Measurements from ENCODE around the gene SCYGR2. TPM values are rescaled to one million over a fixed set of nuclear protein-coding genes. Genes with fewer than 3 reads are reported as not detected.

SCYGR2 gene
- total and polyA plus RNA-seq, 2 donors (not counting 1 experiment from before 2014, with no cell fraction given) = not detected

GRCh38 chr2:227612546-227613271 is 14.0 kb downstream of the SCYGR2 start:
- no peak for TF ChIP-seq EZH2 (IDR thresholded peaks at IDR 0.05; ENCODE audit: borderline replicate concordance, insufficient read depth, low read depth, low read length, poor library complexity, severe bottlenecking)
- TF ChIP-seq, protein P1, sequence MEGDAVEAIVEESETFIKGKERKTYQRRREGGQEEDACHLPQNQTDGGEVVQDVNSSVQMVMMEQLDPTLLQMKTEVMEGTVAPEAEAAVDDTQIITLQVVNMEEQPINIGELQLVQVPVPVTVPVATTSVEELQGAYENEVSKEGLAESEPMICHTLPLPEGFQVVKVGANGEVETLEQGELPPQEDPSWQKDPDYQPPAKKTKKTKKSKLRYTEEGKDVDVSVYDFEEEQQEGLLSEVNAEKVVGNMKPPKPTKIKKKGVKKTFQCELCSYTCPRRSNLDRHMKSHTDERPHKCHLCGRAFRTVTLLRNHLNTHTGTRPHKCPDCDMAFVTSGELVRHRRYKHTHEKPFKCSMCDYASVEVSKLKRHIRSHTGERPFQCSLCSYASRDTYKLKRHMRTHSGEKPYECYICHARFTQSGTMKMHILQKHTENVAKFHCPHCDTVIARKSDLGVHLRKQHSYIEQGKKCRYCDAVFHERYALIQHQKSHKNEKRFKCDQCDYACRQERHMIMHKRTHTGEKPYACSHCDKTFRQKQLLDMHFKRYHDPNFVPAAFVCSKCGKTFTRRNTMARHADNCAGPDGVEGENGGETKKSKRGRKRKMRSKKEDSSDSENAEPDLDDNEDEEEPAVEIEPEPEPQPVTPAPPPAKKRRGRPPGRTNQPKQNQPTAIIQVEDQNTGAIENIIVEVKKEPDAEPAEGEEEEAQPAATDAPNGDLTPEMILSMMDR (IDR thresholded peaks at IDR 0.05) = no peak
- Histone ChIP-seq H4K20me1 (ENCODE audit: control insufficient read depth, insufficient read depth, low read length, poor library complexity, severe bottlenecking) (no peaks in the 10 kb centered on the region), H3K4me3 (ENCODE audit: control extremely low read depth in 1 of 5, extremely low read depth in 1 of 5, insufficient read depth in 1 of 5, low read depth in 2 of 5, low read length in 4 of 5) (no peak overlapping the region), H3K79me2 (ENCODE audit: control insufficient read depth, insufficient read depth, low read length) (no peaks in the 10 kb centered on the region), H3K4me2 (replicated peaks; ENCODE audit: low read depth, low read length, poor library complexity, severe bottlenecking) (no peak overlapping the region), H3K27ac (ENCODE audit: low read length in 2 of 2) (no peak overlapping the region), H3K27me3 (replicated peaks in 1 of 4; ENCODE audit: control extremely low read depth in 1 of 4, control insufficient read depth in 3 of 4, insufficient read depth in 4 of 4, low read length in 3 of 4) (peaks cover 0 to 5% (median 1%) of the 10 kb centered on the region in 4 experiments), H2AFZ (ENCODE audit: insufficient read depth, low read depth, low read length, poor library complexity, severe bottlenecking) (no peak overlapping the region), H3K36me3 (replicated peaks in 1 of 2; ENCODE audit: control extremely low read depth in 1 of 2, control insufficient read depth in 1 of 2, extremely low read depth in 1 of 2, insufficient read depth in 2 of 2, low read length in 1 of 2) (no peaks in the 10 kb centered on the region), H3K9ac (ENCODE audit: low read length) (no peak overlapping the region), H3K4me1 (ENCODE audit: control insufficient read depth in 2 of 2, insufficient read depth in 2 of 2, low read length in 2 of 2) (peaks cover 6 to 15% of the 10 kb centered on the region in 2 donors), H3K9me3 (ENCODE audit: control extremely low read depth in 1 of 3, control insufficient read depth in 2 of 3, insufficient read depth in 1 of 3, low read length in 2 of 3) (peaks cover 0 to 5% (median 0%) of the 10 kb centered on the region in 3 donors)
- WGBS (ENCODE audit: insufficient coverage) = 85% methylated on average over 8 of the region's 11 CpGs
- Mint-ChIP-seq H3K27me3 (peaks cover 21% of the 10 kb centered on the region), H3K9me3 (ENCODE audit: insufficient read depth) (no peaks in the 10 kb centered on the region), H3K4me3 (no peak overlapping the region), H3K4me1 (peaks cover 17% of the 10 kb centered on the region), H3K27ac (no peak overlapping the region)
- intact Hi-C loops (cut with micrococcal nuclease) = no loop called here
- CTCF ChIA-PET = no interaction called here
- DNase-seq (no peak), ATAC-seq (ENCODE audit: low read depth) (no peak)
- POLR2A ChIA-PET = no interaction called here

- Histone ChIP-seq H3K27ac (ENCODE audit: low read length in 2 of 2) (no peak overlapping the region), H3K4me3 (ENCODE audit: control extremely low read depth in 1 of 5, extremely low read depth in 1 of 5, insufficient read depth in 1 of 5, low read depth in 2 of 5, low read length in 4 of 5) (no peak overlapping the region), H3K9ac (ENCODE audit: low read length) (no peak overlapping the region), H3K27me3 (replicated peaks in 1 of 4; ENCODE audit: control extremely low read depth in 1 of 4, control insufficient read depth in 3 of 4, insufficient read depth in 4 of 4, low read length in 3 of 4) (peaks cover 0 to 5% (median 1%) of the 10 kb centered on the region in 4 experiments), H4K20me1 (ENCODE audit: control insufficient read depth, insufficient read depth, low read length, poor library complexity, severe bottlenecking) (no peaks in the 10 kb centered on the region), H3K4me1 (ENCODE audit: control insufficient read depth in 2 of 2, insufficient read depth in 2 of 2, low read length in 2 of 2) (peaks cover under 1 to 9% of the 10 kb centered on the region in 2 donors), H3K36me3 (replicated peaks in 1 of 2; ENCODE audit: control extremely low read depth in 1 of 2, control insufficient read depth in 1 of 2, extremely low read depth in 1 of 2, insufficient read depth in 2 of 2, low read length in 1 of 2) (no peaks in the 10 kb centered on the region), H2AFZ (ENCODE audit: insufficient read depth, low read depth, low read length, poor library complexity, severe bottlenecking) (no peak overlapping the region), H3K4me2 (replicated peaks; ENCODE audit: low read depth, low read length, poor library complexity, severe bottlenecking) (no peak overlapping the region), H3K9me3 (ENCODE audit: control extremely low read depth in 1 of 3, control insufficient read depth in 2 of 3, insufficient read depth in 1 of 3, low read length in 2 of 3) (peaks cover 0 to 5% (median 0%) of the 10 kb centered on the region in 3 donors), H3K79me2 (ENCODE audit: control insufficient read depth, insufficient read depth, low read length) (no peaks in the 10 kb centered on the region)
- no peak overlapping the region for H3K4me3 Mint-ChIP-seq
- POLR2A ChIA-PET = no interaction called here
- peaks cover 13% of the 10 kb centered on the region for H3K4me1 Mint-ChIP-seq
- CTCF ChIA-PET = no interaction called here
- intact Hi-C loops (cut with micrococcal nuclease) = no loop called here
- no peak for DNase-seq
- H3K9me3 Mint-ChIP-seq (ENCODE audit: insufficient read depth) = no peaks in the 10 kb centered on the region
- H3K27ac Mint-ChIP-seq = no peak overlapping the region
- TF ChIP-seq EZH2 (IDR thresholded peaks at IDR 0.05; ENCODE audit: borderline replicate concordance, insufficient read depth, low read depth, low read length, poor library complexity, severe bottlenecking) = no peak
- TF ChIP-seq, protein P1 (IDR thresholded peaks at IDR 0.05) = no peak
- 69% methylated on average over 4 of the region's 4 CpGs for WGBS (ENCODE audit: insufficient coverage)
- no peak for ATAC-seq (ENCODE audit: low read depth)
- peaks cover 25% of the 10 kb centered on the region for H3K27me3 Mint-ChIP-seq
Observed at GRCh38 chr2:227613272-227613660, 14.6 kb downstream of the SCYGR2 start.

Measured in B cell (primary cell).